ENCODE results near the gene PLP2.

Gene PLP2

DNA sequence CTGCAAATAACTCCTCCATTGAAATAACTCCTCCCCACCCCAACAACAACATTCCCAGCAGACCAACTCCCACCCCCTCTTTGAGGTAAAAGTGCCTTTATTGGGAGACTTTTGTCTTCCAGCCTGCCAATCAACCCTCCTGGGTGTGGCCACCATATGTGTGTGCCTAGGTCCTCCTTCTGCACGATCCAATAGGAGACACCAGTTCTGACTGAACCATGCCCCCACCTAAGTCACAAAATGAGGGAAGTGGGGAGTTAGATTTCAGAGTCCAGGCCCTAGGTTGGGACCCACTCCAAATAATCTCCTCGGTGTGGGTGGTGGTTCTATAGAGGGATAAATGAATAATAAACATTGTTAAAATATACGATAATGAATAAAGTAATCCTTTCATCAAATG, 3.0 kb downstream of the PLP2 start:
- TF ChIP-seq POLR2AphosphoS5 (IDR thresholded peaks at IDR 0.05; ENCODE audit: low read depth, low read length) (no peak), TAF1 (IDR thresholded peaks at IDR 0.05; ENCODE audit: borderline replicate concordance, insufficient read depth, low read length) (no peak), SIN3A (IDR thresholded peaks at IDR 0.05; ENCODE audit: borderline replicate concordance, insufficient read depth, low read length) (no peak), FOXP2 (optimal IDR thresholded peaks at IDR 0.05; ENCODE audit: borderline replicate concordance, extremely low read depth, extremely low read length, insufficient read depth) (no peak)
- TF ChIP-seq, protein P1, sequence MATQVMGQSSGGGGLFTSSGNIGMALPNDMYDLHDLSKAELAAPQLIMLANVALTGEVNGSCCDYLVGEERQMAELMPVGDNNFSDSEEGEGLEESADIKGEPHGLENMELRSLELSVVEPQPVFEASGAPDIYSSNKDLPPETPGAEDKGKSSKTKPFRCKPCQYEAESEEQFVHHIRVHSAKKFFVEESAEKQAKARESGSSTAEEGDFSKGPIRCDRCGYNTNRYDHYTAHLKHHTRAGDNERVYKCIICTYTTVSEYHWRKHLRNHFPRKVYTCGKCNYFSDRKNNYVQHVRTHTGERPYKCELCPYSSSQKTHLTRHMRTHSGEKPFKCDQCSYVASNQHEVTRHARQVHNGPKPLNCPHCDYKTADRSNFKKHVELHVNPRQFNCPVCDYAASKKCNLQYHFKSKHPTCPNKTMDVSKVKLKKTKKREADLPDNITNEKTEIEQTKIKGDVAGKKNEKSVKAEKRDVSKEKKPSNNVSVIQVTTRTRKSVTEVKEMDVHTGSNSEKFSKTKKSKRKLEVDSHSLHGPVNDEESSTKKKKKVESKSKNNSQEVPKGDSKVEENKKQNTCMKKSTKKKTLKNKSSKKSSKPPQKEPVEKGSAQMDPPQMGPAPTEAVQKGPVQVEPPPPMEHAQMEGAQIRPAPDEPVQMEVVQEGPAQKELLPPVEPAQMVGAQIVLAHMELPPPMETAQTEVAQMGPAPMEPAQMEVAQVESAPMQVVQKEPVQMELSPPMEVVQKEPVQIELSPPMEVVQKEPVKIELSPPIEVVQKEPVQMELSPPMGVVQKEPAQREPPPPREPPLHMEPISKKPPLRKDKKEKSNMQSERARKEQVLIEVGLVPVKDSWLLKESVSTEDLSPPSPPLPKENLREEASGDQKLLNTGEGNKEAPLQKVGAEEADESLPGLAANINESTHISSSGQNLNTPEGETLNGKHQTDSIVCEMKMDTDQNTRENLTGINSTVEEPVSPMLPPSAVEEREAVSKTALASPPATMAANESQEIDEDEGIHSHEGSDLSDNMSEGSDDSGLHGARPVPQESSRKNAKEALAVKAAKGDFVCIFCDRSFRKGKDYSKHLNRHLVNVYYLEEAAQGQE (IDR thresholded peaks at IDR 0.05; ENCODE audit: insufficient read depth in 1 of 2, low read depth in 2 of 2, low read length in 2 of 2): no peak

DNA sequence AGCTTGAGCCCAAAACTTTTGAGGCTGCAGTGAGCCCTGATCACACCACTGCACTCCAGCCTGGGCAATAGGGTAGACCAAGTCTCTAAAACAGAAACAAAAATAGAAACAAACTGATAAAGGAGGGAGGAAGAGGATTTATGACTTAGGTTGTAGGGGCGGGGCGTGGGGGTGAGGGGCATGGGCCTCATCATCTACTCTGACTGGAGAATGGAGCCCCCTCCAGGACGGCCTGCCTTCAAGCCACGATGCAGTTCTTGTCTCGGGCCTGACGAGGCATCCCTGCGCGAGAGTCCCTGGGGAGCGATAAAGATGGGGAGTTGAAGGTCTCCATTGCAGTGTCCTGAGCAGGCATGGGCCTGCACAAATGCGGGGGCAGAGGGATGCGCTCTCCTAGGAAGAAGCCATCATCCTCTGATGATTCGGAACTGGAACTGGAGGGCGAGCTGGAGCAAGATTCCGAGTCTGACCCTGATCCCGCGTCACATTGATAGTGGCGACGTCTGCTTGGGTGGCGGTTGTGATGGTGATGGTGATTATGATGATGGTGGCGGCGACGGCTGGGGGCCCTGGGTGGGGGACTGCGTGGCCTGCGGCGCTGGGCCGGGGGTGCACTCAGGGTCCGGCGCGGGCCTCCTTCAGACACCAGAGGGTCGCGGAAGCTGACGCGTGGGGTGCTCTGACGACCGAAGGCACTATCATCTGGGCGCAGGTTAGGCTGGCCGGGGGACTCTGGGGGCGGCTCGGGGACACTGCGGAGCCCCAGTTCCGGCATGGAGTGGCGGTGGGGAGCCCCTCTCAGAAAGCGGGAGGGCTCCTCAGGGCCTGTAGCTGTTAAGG, 4.0 kb downstream of the PLP2 start:
- TF ChIP-seq TAF1 (IDR thresholded peaks at IDR 0.05; ENCODE audit: borderline replicate concordance, insufficient read depth, low read length) (no peak), FOXP2 (optimal IDR thresholded peaks at IDR 0.05; ENCODE audit: borderline replicate concordance, extremely low read depth, extremely low read length, insufficient read depth) (no peak), POLR2AphosphoS5 (IDR thresholded peaks at IDR 0.05; ENCODE audit: low read depth, low read length) (no peak), SIN3A (IDR thresholded peaks at IDR 0.05; ENCODE audit: borderline replicate concordance, insufficient read depth, low read length) (no peak)
- TF ChIP-seq, protein P1 (IDR thresholded peaks at IDR 0.05; ENCODE audit: insufficient read depth in 1 of 2, low read depth in 2 of 2, low read length in 2 of 2): no peak

DNA sequence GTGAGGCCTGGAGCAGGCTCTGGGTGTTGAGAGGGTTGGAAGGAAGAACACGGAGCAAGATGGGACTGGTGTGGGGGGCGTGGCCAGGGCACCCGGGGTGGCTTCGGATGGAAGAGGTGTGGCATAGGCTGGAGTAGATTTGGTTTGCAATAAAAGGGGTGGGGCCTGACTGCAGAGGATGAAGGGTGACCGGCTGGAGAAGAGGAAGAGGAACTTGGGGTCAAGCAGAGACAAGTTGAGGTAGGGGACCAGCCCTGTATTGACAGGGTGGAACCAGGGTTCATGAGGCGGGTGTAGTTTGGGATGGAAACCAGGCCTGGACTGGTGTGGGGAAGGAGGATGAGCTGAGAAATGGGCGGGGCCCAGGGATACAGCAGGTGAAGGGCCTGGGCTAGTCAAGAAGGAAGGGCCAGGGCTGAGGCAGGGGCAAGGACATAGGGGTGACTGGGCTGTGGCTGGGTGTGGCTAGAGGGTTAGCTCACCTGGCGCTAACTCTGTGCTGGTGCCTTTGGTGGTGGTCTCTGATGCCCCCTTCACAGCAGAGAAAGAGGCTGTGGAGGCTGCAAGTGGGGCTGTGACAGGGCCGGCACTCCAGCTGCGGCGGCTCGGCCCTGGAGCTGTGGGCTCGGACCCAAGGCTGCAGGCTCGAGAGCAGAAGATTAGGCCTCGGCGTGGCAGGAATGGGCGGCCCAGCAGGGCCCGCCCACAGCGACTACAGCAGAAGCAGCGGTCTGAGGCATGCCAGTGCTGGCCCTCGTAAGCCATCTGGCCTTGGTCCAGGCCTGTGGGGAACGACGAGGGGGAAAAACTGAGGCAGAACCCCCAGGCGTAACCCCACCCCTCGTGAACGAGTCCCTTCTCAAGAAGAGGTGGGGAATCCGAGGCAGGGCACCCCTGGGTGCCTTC, 5.0 kb downstream of the PLP2 start:
- TF ChIP-seq FOXP2 (optimal IDR thresholded peaks at IDR 0.05; ENCODE audit: borderline replicate concordance, extremely low read depth, extremely low read length, insufficient read depth) (no peak), POLR2AphosphoS5 (IDR thresholded peaks at IDR 0.05; ENCODE audit: low read depth, low read length) (no peak), TAF1 (IDR thresholded peaks at IDR 0.05; ENCODE audit: borderline replicate concordance, insufficient read depth, low read length) (no peak), SIN3A (IDR thresholded peaks at IDR 0.05; ENCODE audit: borderline replicate concordance, insufficient read depth, low read length) (no peak)
- TF ChIP-seq, protein P1 (IDR thresholded peaks at IDR 0.05; ENCODE audit: insufficient read depth in 1 of 2, low read depth in 2 of 2, low read length in 2 of 2): no peak

DNA sequence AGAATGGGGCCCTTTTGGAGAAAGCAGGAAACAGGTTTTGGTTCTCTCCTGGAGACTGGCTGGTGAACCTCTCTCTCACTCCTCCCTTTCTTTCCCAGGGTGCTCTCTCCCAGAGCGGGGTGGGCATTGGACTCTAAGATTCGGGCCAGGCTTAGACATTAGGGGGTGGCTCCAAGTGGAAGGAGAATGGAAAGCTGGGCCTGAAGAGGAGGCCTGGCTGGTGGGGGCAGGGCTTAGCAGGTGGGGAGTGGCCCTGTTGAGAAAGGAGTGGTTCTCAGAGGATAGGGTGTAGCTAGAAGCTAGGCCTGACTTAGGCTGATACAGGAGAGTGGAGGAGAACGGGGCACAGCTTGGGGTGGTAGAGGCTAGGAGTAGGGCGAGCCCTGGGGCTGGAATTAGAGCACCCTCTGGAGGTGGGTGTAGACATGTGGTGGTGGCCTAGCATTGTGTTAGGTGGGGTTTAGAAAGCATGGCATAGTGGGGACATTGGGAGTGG, 5.7 kb downstream of the PLP2 start:
- TF ChIP-seq TAF1 (IDR thresholded peaks at IDR 0.05; ENCODE audit: borderline replicate concordance, insufficient read depth, low read length) (no peak), POLR2AphosphoS5 (IDR thresholded peaks at IDR 0.05; ENCODE audit: low read depth, low read length) (no peak), SIN3A (IDR thresholded peaks at IDR 0.05; ENCODE audit: borderline replicate concordance, insufficient read depth, low read length) (no peak), FOXP2 (optimal IDR thresholded peaks at IDR 0.05; ENCODE audit: borderline replicate concordance, extremely low read depth, extremely low read length, insufficient read depth) (no peak)
- TF ChIP-seq, protein P1 (IDR thresholded peaks at IDR 0.05; ENCODE audit: insufficient read depth in 1 of 2, low read depth in 2 of 2, low read length in 2 of 2): no peak

Data from PFSK-1 (cell line).